Mesendoderm (in vitro differentiated cells): ENCODE results near the gene ASPA.
"Not testable (repeated sequence)": the region's sequence is repeated elsewhere in the genome, so short reads cannot be mapped to it uniquely, and the experiment has no call there.

Experiments
- DNase-seq: peaks from one replicate; pipeline ENCODE4 v3.0.0; 2013
- H2AK5ac ChIP-seq: 2 replicates; pipeline ENCODE4 v1.6.1; 2013; ENCODE audit warnings: low read length, inconsistent platforms
- H2BK120ac ChIP-seq: 2 replicates; pipeline ENCODE4 v1.6.1; 2013; ENCODE audit warnings: low read depth, mild to moderate bottlenecking, low read length, moderate library complexity, mixed read lengths
- H2BK15ac ChIP-seq: replicated peaks from 2 replicates; pipeline ENCODE4 v1.6.1; 2013; ENCODE audit warnings: low read depth, mild to moderate bottlenecking, moderate library complexity
- H2BK5ac ChIP-seq: 2 replicates; pipeline ENCODE4 v1.6.1; 2013; ENCODE audit warnings: low read length, inconsistent platforms
- H3K18ac ChIP-seq: 2 replicates; pipeline ENCODE4 v1.6.1; 2013; ENCODE audit warnings: mild to moderate bottlenecking, low read length, mixed read lengths
- H3K23ac ChIP-seq: one replicate; pipeline ENCODE4 v1.6.1; 2013; ENCODE audit warnings: low read length
- H3K27ac ChIP-seq: 2 replicates; pipeline ENCODE4 v1.5.1; 2013; ENCODE audit warnings: low read depth, mild to moderate bottlenecking, inconsistent platforms, low read length, moderate library complexity
- H3K27me3 ChIP-seq: 2 replicates; pipeline ENCODE4 v1.6.1; 2013; ENCODE audit warnings: low read length, control low read depth, mild to moderate bottlenecking, inconsistent platforms; ENCODE audit not compliant: insufficient read depth, poor library complexity
- H3K36me3 ChIP-seq: 2 replicates; pipeline ENCODE4 v1.6.1; 2013; ENCODE audit warnings: low read length, inconsistent platforms; ENCODE audit not compliant: control insufficient read depth, insufficient read depth
- H3K4ac ChIP-seq: one replicate; pipeline ENCODE4 v1.6.1; 2013; ENCODE audit warnings: low read depth, mild to moderate bottlenecking, low read length, moderate library complexity
- H3K4me1 ChIP-seq: 2 replicates; pipeline ENCODE4 v1.6.1; 2013; ENCODE audit warnings: low read depth, low read length, inconsistent platforms; ENCODE audit not compliant: control insufficient read depth
- H3K4me2 ChIP-seq: 2 replicates; pipeline ENCODE4 v1.6.1; 2013; ENCODE audit warnings: low read length
- H3K4me3 ChIP-seq: 2 replicates; pipeline ENCODE4 v1.5.1; 2013; ENCODE audit warnings: mild to moderate bottlenecking, low read length
- H3K56ac ChIP-seq: one replicate; pipeline ENCODE4 v1.6.1; 2013; ENCODE audit warnings: low read length
- H3K79me1 ChIP-seq: 2 replicates; pipeline ENCODE4 v1.6.1; 2013; ENCODE audit warnings: low read length, inconsistent platforms
- H3K79me2 ChIP-seq: 2 replicates; pipeline ENCODE4 v1.6.1; 2013; ENCODE audit warnings: mild to moderate bottlenecking, low read length; ENCODE audit not compliant: control insufficient read depth, insufficient read depth
- H3K9ac ChIP-seq: 2 replicates; pipeline ENCODE4 v1.6.1; 2013; ENCODE audit warnings: low read length, inconsistent platforms
- H4K5ac ChIP-seq: one replicate; pipeline ENCODE4 v1.6.1; 2013; ENCODE audit warnings: low read length
- H4K8ac ChIP-seq: one replicate; pipeline ENCODE4 v1.6.1; 2013; ENCODE audit warnings: low read depth, mild to moderate bottlenecking, control low read depth, low read length, moderate library complexity
- WGBS: extraction: QIAGEN DNeasy Blood & Tissue Kit; methylation state at CpG from one replicate; pipeline ENCODE4 v1.1.7; 2013; ENCODE audit warnings: low lambda C conversion rate, missing lambda C conversion rate; ENCODE audit not compliant: insufficient coverage; ENCODE audit errors: extremely low coverage; 5-methylcytosine and 5-hydroxymethylcytosine counted together

ASPA gene

GRCh38 chr17:3514167-3514566, 38.4 kb downstream of the ASPA start:
- H3K4me2 ChIP-seq = not testable (repeated sequence)

GRCh38 chr17:3514873-3515272, 39.1 kb downstream of the ASPA start:
- Histone ChIP-seq H3K27me3 (no peaks in the 10 kb centered on the region), H2BK15ac (no peak overlapping the region), H3K79me2 (no peaks in the 10 kb centered on the region), H2BK5ac (no peak overlapping the region), H4K5ac (no peak overlapping the region), H3K4me1 (peaks cover 2% of the 10 kb centered on the region), H2AK5ac (no peak overlapping the region), H2BK120ac (no peak overlapping the region), H3K4ac (no peak overlapping the region), H3K27ac (no peak overlapping the region), H3K79me1 (no peaks in the 10 kb centered on the region), H3K56ac (no peak overlapping the region), H3K23ac (no peak overlapping the region), H3K18ac (no peak overlapping the region), H3K36me3 (no peaks in the 10 kb centered on the region), H3K9ac (no peak overlapping the region), H3K4me3 (no peak overlapping the region), H3K4me2 (no peak overlapping the region), H4K8ac (no peak overlapping the region)
- WGBS = no CpG with 5 or more reads among the region's 9 CpGs
- DNase-seq = no peak

More at GRCh38 chr17:3514167-3514566, 38.4 kb downstream of the ASPA start:
- not testable (repeated sequence) for H2AK5ac ChIP-seq, H4K5ac ChIP-seq, H2BK5ac ChIP-seq, H3K56ac ChIP-seq, H3K4me3 ChIP-seq, H3K79me1 ChIP-seq, H2BK15ac ChIP-seq, H4K8ac ChIP-seq, H3K27me3 ChIP-seq, H3K23ac ChIP-seq, H3K36me3 ChIP-seq, H2BK120ac ChIP-seq, H3K27ac ChIP-seq, H3K18ac ChIP-seq, DNase-seq, H3K9ac ChIP-seq, H3K4ac ChIP-seq, H3K79me2 ChIP-seq, H3K4me1 ChIP-seq
- WGBS = no CpG with 5 or more reads among the region's 11 CpGs

- not testable (repeated sequence) for H3K79me1 ChIP-seq, H2BK120ac ChIP-seq, H3K4me1 ChIP-seq, H4K5ac ChIP-seq, H3K27ac ChIP-seq, H3K4me2 ChIP-seq, H3K9ac ChIP-seq, H3K56ac ChIP-seq, H4K8ac ChIP-seq, H3K4me3 ChIP-seq, H3K4ac ChIP-seq, H3K23ac ChIP-seq, H3K79me2 ChIP-seq, H3K36me3 ChIP-seq, H2AK5ac ChIP-seq, H2BK5ac ChIP-seq, DNase-seq, H2BK15ac ChIP-seq, H3K18ac ChIP-seq, H3K27me3 ChIP-seq
- 100% methylated on average over 1 of the region's 4 CpGs for WGBS
Observed at GRCh38 chr17:3519472-3519871, 43.7 kb downstream of the ASPA start.

GRCh38 chr17:3524024-3524423, 48.2 kb downstream of the ASPA start:
- no peaks in the 10 kb centered on the region for H3K27me3 ChIP-seq
- no peak overlapping the region for H3K18ac ChIP-seq
- no peaks in the 10 kb centered on the region for H3K79me1 ChIP-seq
- H3K27ac ChIP-seq = no peak overlapping the region
- no peaks in the 10 kb centered on the region for H3K79me2 ChIP-seq
- H3K4me3 ChIP-seq = no peak overlapping the region
- no peak overlapping the region for H4K5ac ChIP-seq
- no peak overlapping the region for H3K4me2 ChIP-seq
- H3K56ac ChIP-seq = no peak overlapping the region
- H3K9ac ChIP-seq = no peak overlapping the region
- H3K4ac ChIP-seq = no peak overlapping the region
- H3K4me1 ChIP-seq = peaks cover under 1% of the 10 kb centered on the region
- no peak overlapping the region for H4K8ac ChIP-seq
- no peak overlapping the region for H2BK15ac ChIP-seq
- no peak for DNase-seq
- no peaks in the 10 kb centered on the region for H3K36me3 ChIP-seq
- H3K23ac ChIP-seq = no peak overlapping the region
- no peak overlapping the region for H2BK5ac ChIP-seq
- H2AK5ac ChIP-seq = no peak overlapping the region
- no CpG with 5 or more reads among the region's 13 CpGs for WGBS
- H2BK120ac ChIP-seq = no peak overlapping the region

- H4K8ac ChIP-seq = no peak overlapping the region
- no peak overlapping the region for H2AK5ac ChIP-seq
- no peak overlapping the region for H3K18ac ChIP-seq
- H3K4ac ChIP-seq = no peak overlapping the region
- no peak overlapping the region for H3K9ac ChIP-seq
- no peak for DNase-seq
- H3K36me3 ChIP-seq = no peaks in the 10 kb centered on the region
- no peak overlapping the region for H2BK120ac ChIP-seq
- no peaks in the 10 kb centered on the region for H3K79me1 ChIP-seq
- no peak overlapping the region for H3K4me2 ChIP-seq
- no peak overlapping the region for H3K56ac ChIP-seq
- H3K79me2 ChIP-seq = no peaks in the 10 kb centered on the region
- no peak overlapping the region for H2BK5ac ChIP-seq
- H3K23ac ChIP-seq = no peak overlapping the region
- H3K27me3 ChIP-seq = no peaks in the 10 kb centered on the region
- no peak overlapping the region for H3K27ac ChIP-seq
- no CpG with 5 or more reads among the region's 12 CpGs for WGBS
- H3K4me3 ChIP-seq = no peak overlapping the region
- peaks cover 12% of the 10 kb centered on the region for H3K4me1 ChIP-seq
- no peak overlapping the region for H4K5ac ChIP-seq
- H2BK15ac ChIP-seq = no peak overlapping the region
Observed at GRCh38 chr17:3526491-3526890, 50.7 kb downstream of the ASPA start.

- H3K9ac ChIP-seq = no peak overlapping the region
- H3K27ac ChIP-seq = no peak overlapping the region
- H3K36me3 ChIP-seq = no peaks in the 10 kb centered on the region
- H3K23ac ChIP-seq = no peak overlapping the region
- H2BK5ac ChIP-seq = no peak overlapping the region
- no peaks in the 10 kb centered on the region for H3K27me3 ChIP-seq
- H3K56ac ChIP-seq = no peak overlapping the region
- H2AK5ac ChIP-seq = no peak overlapping the region
- H2BK120ac ChIP-seq = no peak overlapping the region
- no peak overlapping the region for H3K4me2 ChIP-seq
- WGBS = no CpG with 5 or more reads among the region's 10 CpGs
- no peak overlapping the region for H3K18ac ChIP-seq
- H3K79me2 ChIP-seq = no peaks in the 10 kb centered on the region
- no peak overlapping the region for H3K4me3 ChIP-seq
- no peak for DNase-seq
- H2BK15ac ChIP-seq = no peak overlapping the region
- no peak overlapping the region for H4K5ac ChIP-seq
- no peak overlapping the region for H3K4ac ChIP-seq
- H3K79me1 ChIP-seq = no peaks in the 10 kb centered on the region
- peaks cover 12% of the 10 kb centered on the region for H3K4me1 ChIP-seq
- no peak overlapping the region for H4K8ac ChIP-seq
Observed at GRCh38 chr17:3526971-3527370, 51.2 kb downstream of the ASPA start.
